Endodermal cell (in vitro differentiated cells): ENCODE measurements around the gene PLEKHM2. TPM values are rescaled to one million over a fixed set of nuclear protein-coding genes. Genes with fewer than 3 reads are reported as not detected.

Experiments used
- DNase-seq: peaks from one replicate; pipeline ENCODE4 v3.0.0-alpha.2; 2017
- H3K27ac ChIP-seq: 2 replicates; pipeline ENCODE4 v1.5.1; 2013; ENCODE audit warnings: mild to moderate bottlenecking, low read depth, low read length, moderate library complexity
- H3K27me3 ChIP-seq: 2 replicates; pipeline ENCODE4 v1.6.1; 2013; ENCODE audit warnings: mild to moderate bottlenecking, low read length, moderate library complexity; ENCODE audit not compliant: insufficient read depth, control insufficient read depth, poor library complexity, severe bottlenecking
- H3K36me3 ChIP-seq: 2 replicates; pipeline ENCODE4 v1.7.0; 2013; ENCODE audit warnings: mild to moderate bottlenecking, low read length, moderate library complexity; ENCODE audit not compliant: control insufficient read depth, insufficient read depth
- H3K4me1 ChIP-seq: one replicate; pipeline ENCODE4 v1.7.0; 2013; ENCODE audit warnings: low read length; ENCODE audit not compliant: control insufficient read depth, insufficient read depth
- H3K4me3 ChIP-seq: 2 replicates; pipeline ENCODE4 v1.5.1; 2013; ENCODE audit warnings: mild to moderate bottlenecking, low read length, moderate library complexity
- H3K9ac ChIP-seq: 2 replicates; pipeline ENCODE4 v1.6.1; 2013; ENCODE audit warnings: mild to moderate bottlenecking, low read length, moderate library complexity; ENCODE audit not compliant: poor library complexity, severe bottlenecking; ENCODE audit errors: extremely low read depth
- H3K9me3 ChIP-seq: 2 replicates; pipeline ENCODE4 v1.6.1; 2013; ENCODE audit warnings: mild to moderate bottlenecking, low read length, moderate library complexity; ENCODE audit not compliant: control insufficient read depth
- H3K27ac Mint-ChIP-seq: 2 replicates; pipeline ENCODE4 v1.8.0; 2020; ENCODE audit warnings: mixed read lengths
- H3K27me3 Mint-ChIP-seq: 2 replicates; pipeline ENCODE4 v1.8.0; 2021; ENCODE audit warnings: mild to moderate bottlenecking, mixed read lengths; ENCODE audit not compliant: insufficient read depth
- H3K36me3 Mint-ChIP-seq: 2 replicates; pipeline ENCODE4 v1.8.0; 2020; ENCODE audit warnings: low read depth, mixed read lengths
- H3K4me1 Mint-ChIP-seq: 2 replicates; pipeline ENCODE4 v1.8.0; 2020; ENCODE audit warnings: mixed read lengths
- H3K4me3 Mint-ChIP-seq: 2 replicates; pipeline ENCODE4 v1.8.0; 2020; ENCODE audit warnings: mild to moderate bottlenecking, moderate library complexity, mixed read lengths
- H3K9me3 Mint-ChIP-seq: 2 replicates; pipeline ENCODE4 v1.8.0; 2020; ENCODE audit warnings: mild to moderate bottlenecking, mixed read lengths
- CTCF ChIP-seq: fragments of 200-600 bp; sonication (generic); conservative IDR thresholded peaks from 2 replicates; pipeline ENCODE4 v1.5.0; 2021; ENCODE audit warnings: antibody characterized with exemption, mild to moderate bottlenecking
- WGBS, 2 experiments: methylation state at CpG; one replicate each; pipeline versions ENCODE4 v1.1.5 to v1.1.7; 2013; ENCODE audit warnings: missing lambda C conversion rate in 2 of 2, mixed read lengths in 1 of 2; ENCODE audit not compliant: insufficient coverage in 1 of 2, insufficient read length in 1 of 2; 5-methylcytosine and 5-hydroxymethylcytosine counted together
- total RNA-seq, 2 donors: library from RNA; stranded (reverse); fragmentation: NEBNext Ultra II Directional in 1 of 2; extraction: Animal tissue kit (Norgen Biotek cat#: 25700) in 1 of 2; gene quantifications; 2 replicates in 1 of 2; 3 replicates in 1 of 2; pipeline ENCODE4 v1.2.1, GENCODE V29; 2021

PLEKHM2 gene
- total RNA-seq, 2 donors from 2014 or later: 46.9 to 50.4 TPM

- DNase-seq: no peak
- Mint-ChIP-seq H3K36me3 (peaks cover 21% of the 10 kb centered on the region), H3K9me3 (no peaks in the 10 kb centered on the region), H3K4me3 (no peak overlapping the region), H3K4me1 (peaks cover 3% of the 10 kb centered on the region), H3K27ac (no peak overlapping the region), H3K27me3 (no peaks in the 10 kb centered on the region)
- H3K9ac ChIP-seq: no peak overlapping the region
- no peak for TF ChIP-seq CTCF
- no peaks in the 10 kb centered on the region for H3K27me3 ChIP-seq
- H3K4me1 ChIP-seq: no peaks in the 10 kb centered on the region
- WGBS, 2 experiments: 91 to 93% methylated on average over 4 to 7 of the region's 7 CpGs
- H3K27ac ChIP-seq: no peak overlapping the region
- no peaks in the 10 kb centered on the region for H3K9me3 ChIP-seq
- no peak overlapping the region for H3K4me3 ChIP-seq
- peaks cover 13% of the 10 kb centered on the region for H3K36me3 ChIP-seq
These were observed 48.6 kb downstream of the PLEKHM2 start for GRCh38 chr1:15732686-15733081.

- H3K9me3 ChIP-seq: no peaks in the 10 kb centered on the region
- H3K36me3 ChIP-seq: peaks cover 10% of the 10 kb centered on the region
- H3K27me3 Mint-ChIP-seq: no peaks in the 10 kb centered on the region
- H3K9ac ChIP-seq: no peak overlapping the region
- H3K27me3 ChIP-seq: no peaks in the 10 kb centered on the region
- no peak for TF ChIP-seq CTCF
- H3K36me3 Mint-ChIP-seq: peaks cover 16% of the 10 kb centered on the region
- H3K4me1 Mint-ChIP-seq: peaks cover 4% of the 10 kb centered on the region
- H3K27ac Mint-ChIP-seq: no peak overlapping the region
- no peak for DNase-seq
- no peak overlapping the region for H3K4me3 ChIP-seq
- no peak overlapping the region for H3K4me3 Mint-ChIP-seq
- H3K4me1 ChIP-seq: no peaks in the 10 kb centered on the region
- H3K27ac ChIP-seq: no peak overlapping the region
- H3K9me3 Mint-ChIP-seq: no peaks in the 10 kb centered on the region
- WGBS, 2 experiments: 94 to 100% methylated on average over 8 to 11 of the region's 11 CpGs
These were observed 49.2 kb downstream of the PLEKHM2 start for GRCh38 chr1:15733218-15733725.

- Histone ChIP-seq H3K4me3 (no peak overlapping the region), H3K27ac (no peak overlapping the region), H3K4me1 (no peaks in the 10 kb centered on the region), H3K9me3 (no peaks in the 10 kb centered on the region), H3K36me3 (peaks cover 8% of the 10 kb centered on the region), H3K9ac (no peak overlapping the region), H3K27me3 (no peaks in the 10 kb centered on the region)
- no peak for DNase-seq
- 93 to 96% methylated on average over 21 to 27 of the region's 27 CpGs for WGBS, 2 experiments
- H3K4me3 Mint-ChIP-seq: no peak overlapping the region
- no peak overlapping the region for H3K27ac Mint-ChIP-seq
- H3K9me3 Mint-ChIP-seq: no peaks in the 10 kb centered on the region
- no peaks in the 10 kb centered on the region for H3K27me3 Mint-ChIP-seq
- peaks cover 4% of the 10 kb centered on the region for H3K4me1 Mint-ChIP-seq
- TF ChIP-seq CTCF: no peak
- peaks cover 13% of the 10 kb centered on the region for H3K36me3 Mint-ChIP-seq
These were observed 49.7 kb downstream of the PLEKHM2 start for GRCh38 chr1:15733726-15734226.
